ENCODE data around the gene CCSER1.
"Not testable (repeated sequence)": the region's sequence is repeated elsewhere in the genome, so short reads cannot be mapped to it uniquely, and the experiment has no call there.

The CCSER1 gene

DNA sequence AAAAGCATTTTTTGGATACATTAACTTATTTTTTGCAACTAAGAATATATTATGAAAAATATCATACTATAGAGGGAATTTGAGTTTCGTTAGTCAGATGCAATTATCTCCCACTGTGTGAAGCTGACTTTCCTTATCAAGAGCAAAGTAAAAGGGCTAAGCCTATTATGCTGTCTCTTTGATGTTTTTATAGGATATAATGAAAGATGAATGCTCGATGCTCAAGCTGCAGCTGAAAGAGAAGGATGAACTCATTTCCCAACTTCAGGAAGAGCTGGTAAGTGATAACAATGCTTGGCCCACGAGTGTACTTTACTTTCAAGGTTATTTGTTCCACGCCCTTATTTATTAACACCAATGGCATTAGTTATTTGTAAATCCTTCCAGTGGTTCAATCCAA lies 688.4 kb downstream of the CCSER1 start:
- TF ChIP-seq, protein P1, sequence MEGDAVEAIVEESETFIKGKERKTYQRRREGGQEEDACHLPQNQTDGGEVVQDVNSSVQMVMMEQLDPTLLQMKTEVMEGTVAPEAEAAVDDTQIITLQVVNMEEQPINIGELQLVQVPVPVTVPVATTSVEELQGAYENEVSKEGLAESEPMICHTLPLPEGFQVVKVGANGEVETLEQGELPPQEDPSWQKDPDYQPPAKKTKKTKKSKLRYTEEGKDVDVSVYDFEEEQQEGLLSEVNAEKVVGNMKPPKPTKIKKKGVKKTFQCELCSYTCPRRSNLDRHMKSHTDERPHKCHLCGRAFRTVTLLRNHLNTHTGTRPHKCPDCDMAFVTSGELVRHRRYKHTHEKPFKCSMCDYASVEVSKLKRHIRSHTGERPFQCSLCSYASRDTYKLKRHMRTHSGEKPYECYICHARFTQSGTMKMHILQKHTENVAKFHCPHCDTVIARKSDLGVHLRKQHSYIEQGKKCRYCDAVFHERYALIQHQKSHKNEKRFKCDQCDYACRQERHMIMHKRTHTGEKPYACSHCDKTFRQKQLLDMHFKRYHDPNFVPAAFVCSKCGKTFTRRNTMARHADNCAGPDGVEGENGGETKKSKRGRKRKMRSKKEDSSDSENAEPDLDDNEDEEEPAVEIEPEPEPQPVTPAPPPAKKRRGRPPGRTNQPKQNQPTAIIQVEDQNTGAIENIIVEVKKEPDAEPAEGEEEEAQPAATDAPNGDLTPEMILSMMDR (IDR thresholded peaks at IDR 0.05; ENCODE audit: borderline replicate concordance, control extremely low read depth, extremely low read depth, insufficient read depth, missing control alignments): no peak
- DNase-seq (ENCODE audit: low spot score): no peak
- in situ Hi-C loops (cut with MboI; ENCODE audit: low sequenced_read_pairs, unreplicated experiment): no loop called here

DNA sequence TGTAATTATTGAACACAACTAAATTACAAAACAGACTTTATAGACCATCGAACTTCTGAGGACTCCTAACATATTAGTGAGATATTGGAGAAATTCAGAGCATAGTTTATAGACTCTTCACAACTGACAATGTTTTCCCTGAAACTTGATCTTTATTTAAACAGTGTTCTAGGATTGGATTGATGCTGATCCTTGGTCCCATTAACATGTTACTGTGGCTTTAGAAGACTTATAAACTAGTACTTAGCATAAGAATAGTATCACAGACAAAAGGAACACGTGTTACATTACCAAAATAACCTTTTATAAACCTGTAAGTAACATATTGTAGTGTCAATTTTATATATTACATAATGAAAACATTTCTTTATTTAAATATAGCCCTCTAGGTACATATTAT lies 689.6 kb downstream of the CCSER1 start:
- in situ Hi-C loops (cut with MboI; ENCODE audit: low sequenced_read_pairs, unreplicated experiment): no loop called here
- TF ChIP-seq, protein P1 (IDR thresholded peaks at IDR 0.05; ENCODE audit: borderline replicate concordance, control extremely low read depth, extremely low read depth, insufficient read depth, missing control alignments): no peak
- no peak for DNase-seq (ENCODE audit: low spot score)

DNA sequence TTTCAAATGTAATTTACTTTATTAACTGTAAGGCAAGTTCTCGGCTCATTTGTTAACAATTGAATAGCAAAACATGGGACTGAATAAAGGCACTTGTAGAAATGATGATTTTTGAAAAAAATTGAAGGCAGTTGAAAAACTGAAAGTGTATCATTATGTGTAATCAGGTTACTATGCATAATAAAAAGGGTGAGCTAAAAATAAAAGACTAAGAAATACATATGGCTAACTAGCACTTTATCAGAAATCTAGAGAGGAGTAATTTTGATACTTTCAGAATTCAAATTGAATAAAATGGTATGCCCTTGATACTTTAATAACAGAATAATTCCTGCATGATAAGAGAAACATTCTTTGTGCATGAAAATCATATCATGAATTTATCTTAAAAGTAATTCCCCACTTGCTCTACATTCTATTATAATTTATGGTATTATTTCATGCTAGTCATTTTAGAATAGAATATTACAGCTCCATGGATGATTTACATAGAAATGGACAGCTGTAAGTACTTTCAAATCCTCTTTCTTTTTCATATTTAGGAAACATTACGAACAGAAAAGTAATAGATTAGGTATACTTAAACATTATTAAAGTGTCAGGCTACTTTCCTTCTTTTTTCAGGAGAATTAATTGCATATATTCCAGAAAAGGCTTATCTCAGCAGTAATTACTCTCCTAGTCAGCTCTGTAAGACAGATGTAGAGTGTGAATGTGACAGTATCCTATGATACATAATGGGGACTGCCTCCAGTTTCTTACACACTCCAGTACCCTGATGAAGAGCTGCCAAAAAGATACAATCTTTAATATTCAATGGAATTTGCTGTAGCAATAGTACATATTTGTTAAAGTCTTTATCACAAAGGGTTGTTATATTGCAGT lies 697.3 kb downstream of the CCSER1 start:
- TF ChIP-seq, protein P1 (IDR thresholded peaks at IDR 0.05; ENCODE audit: borderline replicate concordance, control extremely low read depth, extremely low read depth, insufficient read depth, missing control alignments): no peak
- no peak for DNase-seq (ENCODE audit: low spot score)
- in situ Hi-C loops (cut with MboI; ENCODE audit: low sequenced_read_pairs, unreplicated experiment): no loop called here

DNA sequence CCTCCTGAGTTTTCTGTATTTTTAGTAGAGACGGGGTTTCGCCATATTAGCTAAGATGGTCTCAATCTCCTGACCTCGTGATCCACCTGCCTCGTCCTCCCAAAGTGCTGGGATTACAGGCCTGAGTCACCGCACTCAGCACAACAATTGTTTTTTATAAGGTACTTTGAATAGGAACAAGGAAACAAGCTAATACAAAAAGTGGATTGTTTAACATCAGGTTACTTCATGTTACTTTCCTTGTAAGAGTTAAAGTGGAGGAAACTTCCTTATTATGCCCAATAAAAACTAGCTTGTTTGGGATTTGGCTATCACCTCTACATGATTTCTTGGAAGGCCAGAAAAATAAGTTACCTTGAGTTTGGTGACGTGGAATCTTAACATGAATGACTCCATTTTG lies 698.7 kb downstream of the CCSER1 start:
- in situ Hi-C loops (cut with MboI; ENCODE audit: low sequenced_read_pairs, unreplicated experiment): no loop called here
- TF ChIP-seq, protein P1 (IDR thresholded peaks at IDR 0.05; ENCODE audit: borderline replicate concordance, control extremely low read depth, extremely low read depth, insufficient read depth, missing control alignments): no peak

DNA sequence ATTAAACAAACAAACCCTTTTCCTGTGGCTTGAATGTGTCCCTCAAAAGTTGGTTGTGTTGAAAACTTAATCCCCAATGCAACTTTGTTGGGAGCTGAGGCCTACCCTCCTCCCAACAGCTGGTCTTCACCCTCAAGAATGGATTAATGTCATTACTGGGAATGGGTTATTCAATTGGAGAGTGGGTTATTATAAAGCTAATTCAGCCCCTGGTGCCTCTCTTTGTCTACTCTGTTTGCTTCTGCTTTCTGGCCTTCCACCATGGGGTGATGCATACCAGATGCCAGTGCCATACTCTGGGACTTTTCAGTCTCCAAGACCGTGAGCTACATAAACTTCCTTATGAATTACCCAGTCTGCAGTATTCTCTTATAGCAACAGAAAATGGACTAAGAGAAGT lies 706.5 kb downstream of the CCSER1 start:
- in situ Hi-C loops (cut with MboI; ENCODE audit: low sequenced_read_pairs, unreplicated experiment): no loop called here
- TF ChIP-seq, protein P1 (IDR thresholded peaks at IDR 0.05; ENCODE audit: borderline replicate concordance, control extremely low read depth, extremely low read depth, insufficient read depth, missing control alignments): no peak
- DNase-seq (ENCODE audit: low spot score): no peak

More for the DNA sequence above, 698.7 kb downstream of the CCSER1 start:
- DNase-seq (ENCODE audit: low spot score): no peak

DNA sequence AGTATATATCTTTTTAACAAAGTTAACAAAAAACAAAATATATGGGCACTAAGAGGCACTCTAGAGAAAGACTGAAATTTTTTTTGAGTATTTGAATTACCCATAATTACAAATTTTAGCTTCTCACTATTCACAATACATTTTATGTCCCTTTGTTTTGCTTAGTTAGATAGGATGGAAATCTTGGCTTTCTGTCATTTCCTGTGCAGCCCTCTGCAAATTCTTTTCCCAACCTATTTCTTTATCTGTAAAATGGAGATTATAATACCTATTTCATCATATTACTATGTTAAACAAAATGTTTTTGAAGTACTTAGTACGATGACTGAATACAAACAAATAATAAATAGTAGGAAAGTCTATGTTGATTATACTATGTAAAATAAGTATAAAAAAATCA lies 710.0 kb downstream of the CCSER1 start:
- in situ Hi-C loops (cut with MboI; ENCODE audit: low sequenced_read_pairs, unreplicated experiment): no loop called here
- TF ChIP-seq, protein P1 (IDR thresholded peaks at IDR 0.05; ENCODE audit: borderline replicate concordance, control extremely low read depth, extremely low read depth, insufficient read depth, missing control alignments): no peak
- DNase-seq (ENCODE audit: low spot score): no peak

DNA sequence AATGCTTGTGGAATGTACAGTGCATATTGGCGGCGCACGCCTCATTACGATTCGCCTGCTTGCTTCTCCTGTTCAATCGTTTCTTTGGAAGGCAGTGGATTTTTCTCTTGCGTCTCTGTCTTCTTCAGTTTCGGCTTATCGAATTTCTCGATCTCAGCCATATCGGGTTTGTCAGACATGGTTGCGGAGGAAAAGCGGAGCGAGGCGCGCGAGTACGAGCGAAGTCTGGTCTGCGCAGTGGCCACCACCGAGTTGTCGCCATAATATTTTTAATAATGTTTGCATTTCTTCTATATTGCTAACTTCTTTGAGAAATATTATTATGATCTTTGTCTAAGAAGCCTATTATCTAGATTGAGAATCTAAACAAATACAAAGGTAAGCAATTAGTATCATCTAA lies 711.7 kb downstream of the CCSER1 start:
- DNase-seq (ENCODE audit: low spot score); in situ Hi-C loops (cut with MboI; ENCODE audit: low sequenced_read_pairs, unreplicated experiment): not testable (repeated sequence)

All from GM13976 (cell line).